ELF-1 (cell line): Measurements from ENCODE around the gene UGT2B28.
"Not testable (repeated sequence)": the region's sequence is repeated elsewhere in the genome, so short reads cannot be mapped to it uniquely, and the experiment has no call there.

ENCODE experiments used
- DNase-seq: peaks from one replicate; pipeline ENCODE4 v3.0.0-alpha.2; 2016; ENCODE audit warnings: low read depth, low spot score

The UGT2B28 gene

DNA sequence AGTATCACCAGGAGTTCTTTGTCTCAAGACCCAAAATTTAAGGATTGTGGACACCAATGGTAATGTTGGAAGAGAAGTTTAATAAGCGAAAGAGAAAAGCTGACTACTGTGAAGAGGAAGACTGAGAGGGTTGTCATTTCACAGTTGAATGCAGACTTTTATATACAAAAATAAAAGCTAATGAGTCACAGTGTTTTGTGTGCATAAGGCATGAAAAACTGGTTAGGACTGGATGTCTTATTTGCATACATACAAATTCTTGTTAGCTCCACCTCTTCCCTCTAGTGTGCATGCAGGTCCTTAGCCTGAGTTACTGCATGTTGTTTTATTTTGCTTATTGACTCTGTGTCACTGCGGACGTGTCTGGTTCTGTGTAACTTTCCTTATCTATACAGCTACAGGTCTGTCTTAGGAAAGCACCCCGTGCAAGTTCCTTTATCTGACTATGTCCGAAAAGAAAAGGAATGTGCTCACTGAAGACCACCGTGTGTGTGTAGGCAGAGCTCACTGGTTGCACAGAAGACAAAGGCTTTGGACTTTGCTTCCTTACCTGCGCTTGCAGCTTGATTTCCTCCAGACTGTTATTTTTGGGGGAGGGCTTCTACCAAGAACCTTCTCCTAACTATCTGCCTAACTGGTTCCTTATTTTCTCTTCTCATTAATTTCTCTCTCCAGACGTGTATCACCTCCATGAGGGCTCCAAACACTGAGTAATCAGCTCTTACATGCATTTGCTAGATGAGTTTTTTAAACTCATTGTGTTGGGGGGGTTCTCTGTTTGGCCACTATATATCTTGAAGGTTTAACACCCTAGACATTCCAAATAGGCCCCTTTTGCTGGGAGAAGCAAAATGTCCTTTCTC is 63.5 kb downstream of the UGT2B28 start:
- DNase-seq = not testable (repeated sequence)
